Stomach (tissue), 9 donors: ENCODE data around the gene TSHZ1. TPM values are rescaled to one million over a fixed set of nuclear protein-coding genes. Genes with fewer than 3 reads are reported as not detected.

Experiments
- DNase-seq, 2 donors: peaks; one replicate each; pipeline versions ENCODE4 v3.0.0 to v3.0.0-alpha.2; 2013 to 2019
- H3K27ac ChIP-seq, 5 donors: fragments of 200-600 bp in 4 of 5; sonication (generic) in 4 of 5; one replicate each; pipeline ENCODE4 v1.5.1; 2013 to 2019; ENCODE audit warnings: mild to moderate bottlenecking in 1 of 5, moderate library complexity in 1 of 5
- H3K27me3 ChIP-seq, 3 donors: fragments of 200-600 bp; sonication (generic); one replicate each; pipeline ENCODE4 v1.5.1; 2017 to 2019; ENCODE audit warnings: mixed run types in 1 of 3
- H3K36me3 ChIP-seq, 4 donors: fragments of 200-600 bp; sonication (generic); 1 replicate in 3 of 4; 2 replicates in 1 of 4; pipeline ENCODE4 v1.5.1; 2016 to 2019
- H3K4me1 ChIP-seq, 4 donors: fragments of 200-600 bp; sonication (generic); one replicate each; pipeline ENCODE4 v1.5.1; 2016 to 2019
- H3K4me3 ChIP-seq, 4 donors: fragments of 200-600 bp; sonication (generic) in 3 of 4; one replicate each; pipeline ENCODE4 v1.5.1; 2016 to 2019; ENCODE audit warnings: mild to moderate bottlenecking in 1 of 4
- H3K9me3 ChIP-seq, 4 donors: fragments of 200-600 bp; sonication (generic); one replicate each; pipeline ENCODE4 v1.5.1; 2016 to 2019
- CTCF ChIP-seq, 7 experiments: fragments of 450-650 bp in 4 of 7; fragments of 200-600 bp in 3 of 7; sonication (generic) in 3 of 7; IDR thresholded peaks; one replicate each; pipeline ENCODE4 v1.5.1; 2016 to 2019; ENCODE audit warnings: antibody characterized with exemption in 7 of 7, control low read depth in 2 of 7, mild to moderate bottlenecking in 1 of 7
- EP300 ChIP-seq: sonication (generic); formaldehyde crosslinking; IDR thresholded peaks from one replicate; pipeline ENCODE4 v1.6.1; 2017; ENCODE audit warnings: antibody characterized with exemption
- POLR2A ChIP-seq, 4 donors: fragments of 450-650 bp; IDR thresholded peaks; one replicate each; pipeline ENCODE4 v1.6.1; 2016; ENCODE audit warnings: antibody characterized with exemption in 4 of 4, control low read depth in 2 of 4, mild to moderate bottlenecking in 1 of 4, moderate library complexity in 1 of 4
- POLR2AphosphoS5 ChIP-seq, 3 donors: sonication (generic); formaldehyde crosslinking; IDR thresholded peaks; one replicate each; pipeline ENCODE4 v1.6.1; 2016; ENCODE audit warnings: antibody characterized with exemption in 3 of 3
- WGBS, 5 donors: extraction: QIAGEN DNeasy Blood & Tissue Kit in 3 of 5; methylation state at CpG; one replicate each; pipeline versions ENCODE4 v1.1.5 to v1.1.7; 2013 to 2018; 5-methylcytosine and 5-hydroxymethylcytosine counted together
- intact Hi-C: fragments of 100-400 bp; cut with DNase I; formaldehyde crosslinking; loops from one replicate; pipeline ENCODE4 v1.15.1; 2023; ENCODE audit warnings: low total_unique reads
- polyA plus RNA-seq, 3 donors: library from polyadenylated mRNA; stranded (reverse); fragments of 200-250 nt; gene quantifications; one replicate each; pipeline ENCODE4 v1.2.3, GENCODE V29; 2013
- total RNA-seq, 5 donors: library from RNA; depleted of rRNA; stranded (reverse); fragments of >200 nt; gene quantifications; one replicate each; pipeline versions ENCODE4 v1.1.0 to v1.2.3, GENCODE V29; 2014 to 2016
- donor health status: healthy with polysubstance abuse.
- donor health status: Bipolar disorder and iron deficiency.
- donor health status: healthy.

Gene TSHZ1
- total and polyA plus RNA-seq, 8 donors = 4.2 to 21.0 (median 8.2) TPM

- Histone ChIP-seq H3K27ac (no peak overlapping the region), H3K9me3 (no peaks in the 10 kb centered on the region), H3K36me3 (no peaks in the 10 kb centered on the region), H3K27me3 (no peaks in the 10 kb centered on the region), H3K4me3 (no peak overlapping the region), H3K4me1 (no peaks in the 10 kb centered on the region)
- intact Hi-C loops = no loop called here
- WGBS, 5 donors = 83 to 94% (median 91%) methylated on average over 10 of the region's 10 CpGs
- DNase-seq = no peak
- TF ChIP-seq EP300 (no peak), POLR2A (IDR thresholded peaks at IDR 0.05) (no peak), POLR2AphosphoS5 (IDR thresholded peaks at IDR 0.05) (no peak), CTCF (IDR thresholded peaks at IDR 0.05) (no peak)
Observed at GRCh38 chr18:75316223-75316622, 105.6 kb downstream of the TSHZ1 start.

DNA sequence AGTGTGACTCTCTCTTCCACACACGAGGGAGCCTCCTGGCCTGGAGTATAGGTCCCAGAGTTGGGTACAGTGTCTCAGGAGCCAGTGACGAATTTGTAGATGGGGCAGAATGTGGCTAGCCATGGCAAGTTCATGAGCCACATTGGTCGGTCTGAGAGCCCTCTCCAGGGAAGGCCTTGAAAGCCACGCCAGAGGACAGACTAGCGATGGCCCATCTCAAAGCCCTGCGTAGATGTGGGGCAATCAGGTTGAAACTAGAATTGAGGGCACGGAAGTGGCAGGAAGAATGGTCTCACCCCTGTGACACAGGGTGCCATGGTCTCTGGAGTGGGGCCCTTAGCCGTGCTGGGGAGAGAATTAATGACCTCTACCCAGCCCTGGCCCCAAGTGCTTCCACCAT lies 106.2 kb downstream of the TSHZ1 start:
- 88 to 94% (median 91%) methylated on average over 8 of the region's 8 CpGs for WGBS, 5 donors
- Histone ChIP-seq H3K27ac (no peak overlapping the region), H3K27me3 (no peaks in the 10 kb centered on the region), H3K4me1 (no peaks in the 10 kb centered on the region), H3K9me3 (no peaks in the 10 kb centered on the region), H3K36me3 (no peaks in the 10 kb centered on the region), H3K4me3 (no peak overlapping the region)
- TF ChIP-seq EP300 (no peak), POLR2AphosphoS5 (IDR thresholded peaks at IDR 0.05) (no peak), CTCF (IDR thresholded peaks at IDR 0.05) (no peak), POLR2A (IDR thresholded peaks at IDR 0.05) (no peak)
- intact Hi-C loops = no loop called here
- no peak for DNase-seq

- Histone ChIP-seq H3K9me3 (no peaks in the 10 kb centered on the region), H3K4me3 (no peak overlapping the region), H3K36me3 (no peaks in the 10 kb centered on the region), H3K27me3 (no peaks in the 10 kb centered on the region), H3K4me1 (no peaks in the 10 kb centered on the region), H3K27ac (no peak overlapping the region)
- TF ChIP-seq POLR2A (IDR thresholded peaks at IDR 0.05) (no peak), CTCF (IDR thresholded peaks at IDR 0.05) (no peak), POLR2AphosphoS5 (IDR thresholded peaks at IDR 0.05) (no peak), EP300 (no peak)
- no peak for DNase-seq
- 93 to 97% (median 97%) methylated on average over 17 of the region's 17 CpGs for WGBS, 5 donors
- intact Hi-C loops = no loop called here
Observed at GRCh38 chr18:75317300-75317699, 106.7 kb downstream of the TSHZ1 start.

DNA sequence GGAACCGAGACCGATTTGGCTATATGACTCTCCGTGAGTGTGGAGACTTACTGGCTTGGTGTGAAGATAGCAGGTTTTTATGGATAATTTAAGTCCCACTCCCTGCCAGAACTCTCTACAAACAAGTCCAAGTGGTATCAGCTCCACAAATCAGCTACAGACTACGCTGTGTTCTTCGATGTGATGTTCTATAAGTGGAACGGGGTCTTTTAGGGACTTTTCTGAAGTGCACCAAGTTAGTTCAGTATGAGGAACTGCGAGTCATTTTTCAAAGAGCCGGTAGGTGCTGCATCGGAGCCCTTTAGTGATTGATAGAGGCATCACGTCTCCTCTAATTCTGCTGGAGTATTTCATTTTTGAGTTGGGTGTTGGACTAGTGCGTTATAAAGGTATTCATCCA lies 107.1 kb downstream of the TSHZ1 start:
- WGBS, 5 donors = 91 to 94% (median 94%) methylated on average over 11 of the region's 11 CpGs
- Histone ChIP-seq H3K4me1 (no peaks in the 10 kb centered on the region), H3K4me3 (no peak overlapping the region), H3K9me3 (no peaks in the 10 kb centered on the region), H3K36me3 (no peaks in the 10 kb centered on the region), H3K27me3 (no peaks in the 10 kb centered on the region), H3K27ac (no peak overlapping the region)
- no peak for TF ChIP-seq EP300
- TF ChIP-seq CTCF (IDR thresholded peaks at IDR 0.05) = no peak
- TF ChIP-seq POLR2AphosphoS5 (IDR thresholded peaks at IDR 0.05) = no peak
- no peak for TF ChIP-seq POLR2A (IDR thresholded peaks at IDR 0.05)
- intact Hi-C loops = no loop called here
- DNase-seq = no peak
